HepG2 (cell line): ENCODE measurements around the gene ACP5. TPM values are rescaled to one million over a fixed set of nuclear protein-coding genes. Genes with fewer than 3 reads are reported as not detected.

ENCODE experiments used
- EHMT2 ChIP-seq: fragments of 200-600 bp; sonication (generic); IDR thresholded peaks from 2 replicates; pipeline ENCODE4 v1.7.0; 2017; ENCODE audit warnings: antibody characterized with exemption, low read depth, low read length, borderline replicate concordance
- HOXD1 ChIP-seq: sonication (generic); formaldehyde crosslinking; IDR thresholded peaks from 2 replicates; pipeline ENCODE4 v1.5.0; 2020; ENCODE audit warnings: missing genetic modification reagents
- KLF16 ChIP-seq, 2 experiments: sonication (generic) in 1 of 2; formaldehyde crosslinking in 1 of 2; IDR thresholded peaks; 2 replicates each; pipeline versions ENCODE4 v1.6.1 to v1.8.0; 2016 to 2023; ENCODE audit warnings: missing genetic modification reagents in 2 of 2, missing compliant biosample characterization in 1 of 2
- NR3C1 ChIP-seq: sonication (generic); formaldehyde crosslinking; IDR thresholded peaks from 2 replicates; pipeline ENCODE4 v1.4.0; 2020; ENCODE audit warnings: missing genetic modification reagents
- PLRG1 ChIP-seq: fragments of 450-650 bp; conservative IDR thresholded peaks from 2 replicates; pipeline ENCODE4 v1.6.1; 2016
- SMARCE1 ChIP-seq: fragments of 450-650 bp; IDR thresholded peaks from 2 replicates; pipeline ENCODE4 v1.6.1; 2017; ENCODE audit warnings: borderline replicate concordance
- SP4 ChIP-seq: sonication (generic); formaldehyde crosslinking; IDR thresholded peaks from 2 replicates; pipeline ENCODE4 v1.8.1; 2023; ENCODE audit warnings: mild to moderate bottlenecking, missing genetic modification reagents
- ZNF20 ChIP-seq: sonication (generic); formaldehyde crosslinking; IDR thresholded peaks from 2 replicates; pipeline ENCODE4 v1.4.0; 2020; ENCODE audit warnings: mild to moderate bottlenecking, moderate library complexity, missing genetic modification reagents
- ZNF296 ChIP-seq: sonication (generic); formaldehyde crosslinking; conservative IDR thresholded peaks from 2 replicates; pipeline ENCODE4 v1.5.0; 2020; ENCODE audit warnings: mild to moderate bottlenecking, missing genetic modification reagents
- ZNF572 ChIP-seq: sonication (generic); formaldehyde crosslinking; IDR thresholded peaks from 2 replicates; pipeline ENCODE4 v1.5.1; 2020; ENCODE audit warnings: mild to moderate bottlenecking, missing genetic modification reagents
- ZNF577 ChIP-seq: sonication (generic); formaldehyde crosslinking; IDR thresholded peaks from 2 replicates; pipeline ENCODE4 v1.4.0; 2020; ENCODE audit warnings: mild to moderate bottlenecking, low read depth, missing genetic modification reagents, borderline replicate concordance
- ZNF747 ChIP-seq: sonication (generic); formaldehyde crosslinking; IDR thresholded peaks from 2 replicates; pipeline ENCODE4 v1.8.1; 2023; ENCODE audit warnings: missing genetic modification reagents, mild to moderate bottlenecking, borderline replicate concordance
- ZNF781 ChIP-seq: sonication (generic); formaldehyde crosslinking; IDR thresholded peaks from 2 replicates; pipeline ENCODE4 v1.5.1; 2020; ENCODE audit warnings: borderline replicate concordance, mild to moderate bottlenecking, missing genetic modification reagents; ENCODE audit errors: not compliant biosample characterization
- ZNF83 ChIP-seq: sonication (generic); formaldehyde crosslinking; IDR thresholded peaks from 2 replicates; pipeline ENCODE4 v1.4.0; 2020; ENCODE audit warnings: missing genetic modification reagents, mild to moderate bottlenecking, borderline replicate concordance
- ZSCAN29 ChIP-seq: sonication (generic); formaldehyde crosslinking; conservative IDR thresholded peaks from 2 replicates; pipeline ENCODE4 v1.4.0; 2020; ENCODE audit warnings: mild to moderate bottlenecking, missing genetic modification reagents
- polyA plus RNA-seq, 8 experiments: library from polyadenylated mRNA; depleted of rRNA in 3 of 8; stranded (reverse) in 7 of 8; unstranded in 1 of 8; fragments of >200 nt; fragmentation: Illumina TruSeq in 4 of 8; extraction: Trizol in 4 of 8; gene quantifications; 2 replicates each; pipeline versions ENCODE4 v1.2.1 to v1.2.3, GENCODE V29; 2011 to 2016; ENCODE audit warnings: low read depth in 4 of 8, missing spikeins in 1 of 8, mixed read lengths in 1 of 8; ENCODE audit not compliant: insufficient read depth in 1 of 8
- total RNA-seq, 5 experiments: library from RNA; depleted of rRNA; stranded (reverse); fragments of >200 nt; fragmentation: Illumina TruSeq; extraction: Trizol; gene quantifications; 2 replicates each; pipeline ENCODE4 v1.2.3, GENCODE V29; 2016; ENCODE audit warnings: low read depth in 1 of 5
- TF ChIP-seq, protein P1 (sequence below): sonication (generic); formaldehyde crosslinking; IDR thresholded peaks from 2 replicates; pipeline ENCODE4 v1.4.0; 2020; ENCODE audit warnings: missing genetic modification reagents
- TF ChIP-seq, protein P2 (sequence below): sonication (generic); formaldehyde crosslinking; IDR thresholded peaks from 2 replicates; pipeline ENCODE4 v1.4.0; 2020; ENCODE audit warnings: low read depth, mild to moderate bottlenecking, missing genetic modification reagents
- TF ChIP-seq, protein P3 (sequence below): sonication (generic); formaldehyde crosslinking; IDR thresholded peaks from 2 replicates; pipeline ENCODE4 v1.5.0; 2020; ENCODE audit warnings: missing genetic modification reagents
- TF ChIP-seq, protein P4 (sequence below): sonication (generic); formaldehyde crosslinking; IDR thresholded peaks from 2 replicates; pipeline ENCODE4 v1.4.0; 2020; ENCODE audit warnings: missing genetic modification reagents
- TF ChIP-seq, protein P5 (sequence below): sonication (generic); formaldehyde crosslinking; conservative IDR thresholded peaks from 2 replicates; pipeline ENCODE4 v1.4.0; 2020; ENCODE audit warnings: missing genetic modification reagents

Gene ACP5
- total and polyA plus RNA-seq, 2 of the 13 experiments (the other 11 are each of a cell fraction or from before 2014, with no cell fraction given), result 1.3 to 6.7 TPM

DNA sequence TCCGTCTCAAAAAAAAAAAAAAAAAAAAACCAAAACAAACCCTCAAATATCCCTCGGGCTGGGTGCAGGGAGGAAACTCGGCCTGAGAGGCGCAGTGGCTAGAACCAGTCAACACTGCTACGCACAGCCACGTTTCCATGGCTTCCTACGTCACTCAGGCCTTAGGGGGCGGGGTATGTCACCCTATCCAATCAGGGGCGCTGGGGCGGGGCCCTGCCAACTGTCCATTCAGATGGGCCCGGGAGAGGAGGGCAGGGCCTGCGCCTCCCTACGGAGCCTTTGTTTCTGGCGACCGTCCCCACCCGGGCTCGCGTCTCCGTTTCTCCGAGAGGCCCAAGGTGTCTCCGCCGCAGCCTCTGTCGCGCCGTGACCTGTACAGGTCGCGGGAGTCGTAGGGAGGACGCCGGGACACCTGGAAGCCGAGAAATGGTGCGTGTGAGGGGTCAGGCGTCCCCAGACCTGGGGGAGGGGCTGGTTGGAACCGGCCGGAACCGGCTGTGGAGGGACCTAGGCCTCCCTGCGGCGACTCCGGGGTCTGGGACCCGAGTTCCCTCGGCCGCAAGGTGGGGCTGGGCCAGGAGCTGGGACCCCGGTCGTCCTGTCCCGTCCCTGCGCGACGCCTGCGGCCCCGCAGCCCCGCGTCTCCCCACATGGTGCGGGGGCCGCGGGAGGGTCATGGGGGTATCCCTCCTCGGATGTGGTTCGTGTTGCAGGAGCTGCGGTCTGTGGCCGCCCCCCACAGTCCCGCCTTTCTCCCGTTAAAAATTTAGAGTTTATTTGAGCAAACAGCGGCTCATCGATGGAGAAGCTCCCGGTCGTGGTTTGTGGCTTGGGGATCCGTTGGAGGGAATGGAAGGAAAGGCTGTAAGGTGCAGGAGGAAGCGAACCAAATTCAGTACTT, 20.0 kb upstream of the ACP5 start, which contains the start of gene ZNF627 (continued):
- TF ChIP-seq, protein P1, sequence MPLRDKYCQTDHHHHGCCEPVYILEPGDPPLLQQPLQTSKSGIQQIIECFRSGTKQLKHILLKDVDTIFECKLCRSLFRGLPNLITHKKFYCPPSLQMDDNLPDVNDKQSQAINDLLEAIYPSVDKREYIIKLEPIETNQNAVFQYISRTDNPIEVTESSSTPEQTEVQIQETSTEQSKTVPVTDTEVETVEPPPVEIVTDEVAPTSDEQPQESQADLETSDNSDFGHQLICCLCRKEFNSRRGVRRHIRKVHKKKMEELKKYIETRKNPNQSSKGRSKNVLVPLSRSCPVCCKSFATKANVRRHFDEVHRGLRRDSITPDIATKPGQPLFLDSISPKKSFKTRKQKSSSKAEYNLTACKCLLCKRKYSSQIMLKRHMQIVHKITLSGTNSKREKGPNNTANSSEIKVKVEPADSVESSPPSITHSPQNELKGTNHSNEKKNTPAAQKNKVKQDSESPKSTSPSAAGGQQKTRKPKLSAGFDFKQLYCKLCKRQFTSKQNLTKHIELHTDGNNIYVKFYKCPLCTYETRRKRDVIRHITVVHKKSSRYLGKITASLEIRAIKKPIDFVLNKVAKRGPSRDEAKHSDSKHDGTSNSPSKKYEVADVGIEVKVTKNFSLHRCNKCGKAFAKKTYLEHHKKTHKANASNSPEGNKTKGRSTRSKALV (CRISPR knock-in tag), result no peak; the same call in 1 of the 2 replicates
- no peak for TF ChIP-seq ZNF572 (CRISPR knock-in tag)
- no peak for TF ChIP-seq ZNF577 (CRISPR knock-in tag)
- peak in 1 of 2 experiments; percentile 77; a peak in 1 of 4 replicates for TF ChIP-seq KLF16 (CRISPR knock-in tag; IDR thresholded peaks at IDR 0.05)
- TF ChIP-seq ZNF83 (CRISPR knock-in tag), result 0 out of 2 replicates have a peak, but pooled peaks have one; percentile 42
- TF ChIP-seq ZSCAN29, result no peak; the same call in 1 of the 2 replicates
- TF ChIP-seq EHMT2, result no peak
- TF ChIP-seq, protein P2, sequence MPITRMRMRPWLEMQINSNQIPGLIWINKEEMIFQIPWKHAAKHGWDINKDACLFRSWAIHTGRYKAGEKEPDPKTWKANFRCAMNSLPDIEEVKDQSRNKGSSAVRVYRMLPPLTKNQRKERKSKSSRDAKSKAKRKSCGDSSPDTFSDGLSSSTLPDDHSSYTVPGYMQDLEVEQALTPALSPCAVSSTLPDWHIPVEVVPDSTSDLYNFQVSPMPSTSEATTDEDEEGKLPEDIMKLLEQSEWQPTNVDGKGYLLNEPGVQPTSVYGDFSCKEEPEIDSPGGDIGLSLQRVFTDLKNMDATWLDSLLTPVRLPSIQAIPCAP, result 0 out of 2 replicates have a peak, but pooled peaks have one; percentile 52
- TF ChIP-seq ZNF20 (CRISPR knock-in tag), result no peak
- TF ChIP-seq, protein P3, sequence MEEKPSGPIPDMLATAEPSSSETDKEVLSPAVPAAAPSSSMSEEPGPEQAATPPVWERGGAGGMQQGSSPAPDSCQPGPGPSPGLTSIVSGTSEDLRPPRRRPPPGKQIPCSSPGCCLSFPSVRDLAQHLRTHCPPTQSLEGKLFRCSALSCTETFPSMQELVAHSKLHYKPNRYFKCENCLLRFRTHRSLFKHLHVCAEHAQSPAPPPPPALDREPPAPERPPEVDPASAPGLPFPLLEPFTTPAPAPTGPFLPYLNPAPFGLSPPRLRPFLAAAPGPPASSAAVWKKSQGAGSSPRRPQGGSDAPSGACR, result no peak
- 0 out of 2 replicates have a peak, but pooled peaks have one; percentile 2 for TF ChIP-seq HOXD1
- no peak for TF ChIP-seq ZNF296
- TF ChIP-seq NR3C1 (CRISPR knock-in tag), result no peak
- TF ChIP-seq SP4 (CRISPR knock-in tag), result peak; percentile 76; the same call in 1 of the 2 replicates
- TF ChIP-seq, protein P4, sequence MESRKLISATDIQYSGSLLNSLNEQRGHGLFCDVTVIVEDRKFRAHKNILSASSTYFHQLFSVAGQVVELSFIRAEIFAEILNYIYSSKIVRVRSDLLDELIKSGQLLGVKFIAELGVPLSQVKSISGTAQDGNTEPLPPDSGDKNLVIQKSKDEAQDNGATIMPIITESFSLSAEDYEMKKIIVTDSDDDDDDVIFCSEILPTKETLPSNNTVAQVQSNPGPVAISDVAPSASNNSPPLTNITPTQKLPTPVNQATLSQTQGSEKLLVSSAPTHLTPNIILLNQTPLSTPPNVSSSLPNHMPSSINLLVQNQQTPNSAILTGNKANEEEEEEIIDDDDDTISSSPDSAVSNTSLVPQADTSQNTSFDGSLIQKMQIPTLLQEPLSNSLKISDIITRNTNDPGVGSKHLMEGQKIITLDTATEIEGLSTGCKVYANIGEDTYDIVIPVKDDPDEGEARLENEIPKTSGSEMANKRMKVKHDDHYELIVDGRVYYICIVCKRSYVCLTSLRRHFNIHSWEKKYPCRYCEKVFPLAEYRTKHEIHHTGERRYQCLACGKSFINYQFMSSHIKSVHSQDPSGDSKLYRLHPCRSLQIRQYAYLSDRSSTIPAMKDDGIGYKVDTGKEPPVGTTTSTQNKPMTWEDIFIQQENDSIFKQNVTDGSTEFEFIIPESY (CRISPR knock-in tag), result no peak
- TF ChIP-seq SMARCE1, result no peak
- TF ChIP-seq PLRG1, result no peak
- TF ChIP-seq, protein P5, sequence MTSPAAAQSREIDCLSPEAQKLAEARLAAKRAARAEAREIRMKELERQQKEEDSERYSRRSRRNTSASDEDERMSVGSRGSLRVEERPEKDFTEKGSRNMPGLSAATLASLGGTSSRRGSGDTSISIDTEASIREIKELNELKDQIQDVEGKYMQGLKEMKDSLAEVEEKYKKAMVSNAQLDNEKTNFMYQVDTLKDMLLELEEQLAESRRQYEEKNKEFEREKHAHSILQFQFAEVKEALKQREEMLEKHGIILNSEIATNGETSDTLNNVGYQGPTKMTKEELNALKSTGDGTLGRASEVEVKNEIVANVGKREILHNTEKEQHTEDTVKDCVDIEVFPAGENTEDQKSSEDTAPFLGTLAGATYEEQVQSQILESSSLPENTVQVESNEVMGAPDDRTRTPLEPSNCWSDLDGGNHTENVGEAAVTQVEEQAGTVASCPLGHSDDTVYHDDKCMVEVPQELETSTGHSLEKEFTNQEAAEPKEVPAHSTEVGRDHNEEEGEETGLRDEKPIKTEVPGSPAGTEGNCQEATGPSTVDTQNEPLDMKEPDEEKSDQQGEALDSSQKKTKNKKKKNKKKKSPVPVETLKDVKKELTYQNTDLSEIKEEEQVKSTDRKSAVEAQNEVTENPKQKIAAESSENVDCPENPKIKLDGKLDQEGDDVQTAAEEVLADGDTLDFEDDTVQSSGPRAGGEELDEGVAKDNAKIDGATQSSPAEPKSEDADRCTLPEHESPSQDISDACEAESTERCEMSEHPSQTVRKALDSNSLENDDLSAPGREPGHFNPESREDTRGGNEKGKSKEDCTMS (CRISPR knock-in tag), result no peak
- peak; percentile 89; the same call in 1 of the 2 replicates for TF ChIP-seq ZNF747 (CRISPR knock-in tag)
- TF ChIP-seq ZNF781 (CRISPR knock-in tag), result peak; percentile 88
